ENCODE measurements around the gene EPN2.

- TF ChIP-seq CTCF (IDR thresholded peaks at IDR 0.05) (no peak), POLR2A (IDR thresholded peaks at IDR 0.05) (no peak)
Measured at GRCh38 chr17:19312406-19312805, 75.2 kb downstream of the EPN2 start.
